Measurements from ENCODE around the gene FYN.

FYN gene

DNA sequence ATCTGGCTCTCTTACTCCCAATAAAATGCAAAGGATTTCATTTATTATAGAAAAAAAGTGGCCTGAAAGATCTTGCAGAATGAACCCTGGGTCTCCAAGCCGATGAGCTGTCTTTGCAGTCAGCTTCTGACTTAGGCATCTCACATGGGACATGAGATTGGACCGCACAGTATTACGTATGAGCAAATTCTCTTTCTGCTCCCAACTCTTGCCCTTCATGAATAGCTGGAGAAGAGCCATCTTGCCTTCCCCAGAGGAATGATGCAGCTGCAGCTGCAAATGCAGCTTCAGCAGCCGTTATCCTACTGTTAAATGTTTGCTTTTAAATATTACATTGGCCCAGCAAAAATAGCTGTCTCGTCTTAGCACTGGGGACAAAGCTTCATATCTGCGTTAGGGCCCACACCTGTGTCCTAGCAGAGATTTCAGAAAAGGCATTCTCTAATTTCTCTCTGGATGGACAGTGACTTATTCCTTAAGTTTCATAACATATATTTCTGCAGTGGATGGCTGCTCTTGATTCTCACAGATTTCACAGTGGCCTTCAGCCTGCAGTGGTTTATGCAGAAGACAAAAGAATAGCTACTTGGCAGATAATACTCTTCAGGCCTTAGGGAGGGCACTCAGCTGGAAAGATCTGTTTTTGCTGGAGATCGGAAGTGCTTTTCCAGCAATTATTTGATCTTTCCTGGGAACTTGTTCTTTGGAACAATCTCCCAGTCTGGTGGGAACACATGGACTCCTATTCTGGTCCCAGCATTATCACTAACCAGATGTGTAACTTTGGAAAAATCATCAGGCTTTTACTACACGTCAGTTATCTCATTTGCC is 129.2 kb downstream of the FYN start:
- peak; percentile 90 for DNase-seq

DNA sequence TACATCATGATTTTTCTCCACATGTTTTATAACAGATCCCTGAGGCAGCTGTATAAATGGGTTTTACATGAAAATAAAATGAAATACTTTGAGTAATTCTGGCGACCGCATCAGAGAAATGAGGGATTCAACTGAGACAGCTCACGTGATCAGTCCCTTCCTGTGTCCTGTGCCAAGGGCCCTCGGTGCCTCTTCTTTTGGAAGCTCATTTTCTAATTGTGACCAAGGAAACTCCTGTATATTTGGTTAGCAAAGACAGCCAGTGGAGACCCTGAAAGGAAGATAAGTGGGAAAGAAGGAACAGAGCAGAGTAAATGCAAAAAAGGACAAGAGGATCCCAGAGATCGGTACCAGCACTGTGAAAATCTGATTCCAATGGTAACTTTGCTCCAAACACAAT is 129.9 kb downstream of the FYN start:
- no peak for DNase-seq

DNA sequence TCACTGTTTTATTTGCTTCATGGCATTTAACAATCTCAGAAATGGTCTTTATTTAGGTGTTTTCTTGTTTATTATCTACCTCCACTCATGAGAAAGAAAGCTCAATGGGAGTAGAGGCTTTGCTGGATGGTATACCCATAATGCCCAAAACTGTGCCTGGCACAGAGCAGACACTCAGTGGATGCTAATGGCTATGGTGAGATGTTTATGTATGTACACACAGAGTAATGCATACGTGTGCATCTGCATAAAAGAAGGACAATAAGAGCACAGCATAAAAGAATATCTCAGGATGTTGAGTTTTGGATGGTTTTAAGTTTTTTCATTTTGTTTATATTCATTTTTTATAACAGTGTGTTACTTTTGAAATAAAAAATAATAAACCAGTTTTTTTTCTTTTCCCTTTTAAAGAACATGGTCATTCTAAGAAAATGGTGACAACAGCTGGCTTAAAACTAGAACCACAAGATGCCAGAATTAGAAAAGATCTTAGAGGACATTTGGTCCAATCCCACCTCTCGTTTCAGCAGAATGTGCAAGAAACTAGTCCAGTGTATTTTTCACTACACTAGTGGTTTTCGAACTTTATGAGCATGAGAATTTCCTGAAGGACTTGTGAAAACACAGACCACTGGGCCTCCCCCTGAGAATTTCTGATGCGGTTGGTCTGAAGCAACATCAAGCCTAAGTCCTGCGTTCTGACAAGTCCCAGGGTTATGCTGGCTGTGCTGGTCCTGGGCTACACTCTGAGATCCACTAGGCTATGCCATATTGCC is 131.9 kb downstream of the FYN start:
- no peak for DNase-seq

DNA sequence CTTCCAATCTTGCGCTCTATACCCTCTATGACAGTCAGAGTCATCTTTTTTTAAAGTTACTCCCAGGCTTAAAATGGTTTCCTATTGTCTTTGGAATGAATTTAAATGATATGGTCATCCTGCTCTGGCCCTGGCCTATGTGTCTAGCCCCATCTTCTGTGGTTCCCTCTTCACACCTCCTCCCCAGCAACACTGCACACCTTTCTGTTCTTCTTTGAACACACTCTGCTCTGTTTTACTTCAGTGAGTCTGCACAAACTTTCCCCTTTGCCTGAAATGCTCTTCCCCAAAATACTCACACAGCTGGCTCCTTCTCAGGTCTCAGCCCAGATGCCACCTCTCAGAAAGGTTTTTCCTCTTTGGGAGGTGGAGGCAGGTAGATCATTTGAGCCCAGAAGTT is 132.7 kb downstream of the FYN start:
- DNase-seq, result no peak

DNA sequence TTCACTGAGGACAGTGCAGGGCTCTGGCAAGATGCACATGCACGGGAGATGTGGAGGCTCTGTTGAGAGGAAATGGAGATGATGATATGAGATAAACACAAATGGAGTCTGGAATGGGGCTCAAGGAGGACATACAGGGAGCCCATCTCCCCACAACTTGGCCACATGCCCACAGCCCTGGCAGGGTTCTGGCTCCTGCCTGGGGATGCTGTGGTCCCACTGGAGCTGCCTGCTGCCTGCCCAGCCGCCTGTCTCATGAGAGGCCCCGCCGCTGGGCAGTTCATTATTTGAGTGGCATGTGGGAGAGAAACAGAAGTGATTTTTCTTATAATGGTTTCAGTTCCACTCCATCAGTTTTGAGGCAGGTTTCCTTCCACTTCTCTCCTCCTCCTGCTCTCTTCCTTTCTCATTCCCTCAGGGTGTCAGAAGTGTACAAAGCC is 134.0 kb downstream of the FYN start:
- no peak for DNase-seq

DNA sequence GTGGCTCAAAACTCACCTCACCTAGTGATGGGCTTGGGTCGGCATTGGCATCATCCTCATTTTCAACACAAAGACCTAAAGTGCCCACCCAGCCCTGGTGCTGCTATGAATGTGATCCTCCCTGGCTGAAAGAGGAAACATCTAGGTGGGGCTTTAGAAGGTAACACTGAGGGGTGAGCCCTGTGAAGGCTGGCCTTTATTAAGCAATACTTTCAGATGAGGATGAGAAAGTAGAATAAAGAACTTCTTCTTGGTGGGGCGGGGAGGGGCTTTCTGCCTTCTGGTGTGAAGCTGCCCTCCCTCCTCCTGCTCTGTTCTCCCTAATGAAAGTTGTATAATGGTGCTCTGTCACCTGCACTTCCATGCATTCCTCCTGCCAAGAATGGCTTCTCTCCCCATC is 134.6 kb downstream of the FYN start:
- DNase-seq, result no peak

DNA sequence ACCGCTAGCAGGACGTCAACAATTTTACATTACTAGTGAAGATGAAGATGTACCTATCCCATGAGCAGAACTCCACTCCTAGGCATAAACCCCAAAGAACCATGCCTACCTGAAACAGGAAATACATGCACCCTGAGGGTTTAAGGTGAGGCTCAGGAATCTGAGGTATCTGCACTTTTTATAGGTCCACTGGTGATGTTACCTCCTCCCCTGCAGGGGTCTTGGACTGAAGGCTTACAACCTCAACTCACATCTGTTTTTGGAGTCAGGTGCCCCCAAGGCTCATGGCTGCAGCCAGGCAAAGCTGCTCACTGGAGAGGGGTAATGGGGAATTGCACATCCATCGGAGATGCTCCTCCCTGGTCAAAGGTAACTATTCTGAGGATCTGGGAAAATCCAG is 135.1 kb downstream of the FYN start:
- DNase-seq, result no peak

DNA sequence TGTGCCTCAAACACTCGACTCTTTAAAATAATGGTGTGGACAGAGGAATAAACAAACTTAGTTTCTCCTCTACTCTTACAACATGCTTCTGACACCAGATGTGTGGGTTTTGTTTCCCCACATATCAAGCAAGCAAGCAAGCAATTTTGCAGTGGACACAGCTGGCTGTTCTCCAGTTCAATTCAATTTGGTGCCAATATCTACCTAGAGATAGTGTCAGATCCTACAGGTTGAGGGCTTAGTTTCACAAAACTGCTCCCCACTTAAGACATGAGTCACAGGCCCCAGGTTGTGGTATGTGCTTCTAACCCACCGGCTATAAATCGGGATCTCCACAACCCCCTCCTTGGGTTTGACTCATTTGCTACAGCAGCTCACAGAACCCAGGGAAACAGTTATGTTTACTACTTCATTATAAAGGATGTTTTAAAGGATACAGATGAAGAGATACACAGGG is 136.2 kb downstream of the FYN start:
- DNase-seq, result peak; percentile 63

DNA sequence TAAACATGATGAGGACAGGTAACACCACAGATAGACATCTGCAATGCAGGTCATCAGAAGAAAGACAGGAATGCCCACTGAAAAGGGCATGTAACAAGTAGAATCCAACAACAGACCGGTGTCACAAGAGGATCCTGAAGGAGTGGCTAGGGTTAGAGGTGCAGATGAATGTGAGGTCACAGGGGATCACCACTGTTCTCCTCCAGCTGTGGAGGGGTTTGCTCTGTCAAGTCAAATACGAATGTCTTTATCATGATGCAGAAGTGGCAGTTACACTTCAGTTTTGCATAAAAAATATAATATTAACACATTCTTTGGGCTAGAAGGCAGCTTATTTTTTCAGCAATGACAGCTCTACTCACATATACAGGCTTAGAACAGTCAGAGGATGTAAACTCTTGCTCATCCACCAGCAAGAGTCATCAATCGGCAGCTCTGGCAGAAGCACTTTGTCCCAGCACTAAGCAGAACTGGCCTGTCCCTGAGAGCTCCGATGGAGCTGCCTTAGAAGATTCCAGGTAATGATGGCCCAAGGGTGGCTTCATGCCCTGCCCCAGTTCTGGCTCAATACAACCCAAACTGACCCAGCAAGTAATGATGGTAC is 137.1 kb downstream of the FYN start:
- DNase-seq, result no peak

DNA sequence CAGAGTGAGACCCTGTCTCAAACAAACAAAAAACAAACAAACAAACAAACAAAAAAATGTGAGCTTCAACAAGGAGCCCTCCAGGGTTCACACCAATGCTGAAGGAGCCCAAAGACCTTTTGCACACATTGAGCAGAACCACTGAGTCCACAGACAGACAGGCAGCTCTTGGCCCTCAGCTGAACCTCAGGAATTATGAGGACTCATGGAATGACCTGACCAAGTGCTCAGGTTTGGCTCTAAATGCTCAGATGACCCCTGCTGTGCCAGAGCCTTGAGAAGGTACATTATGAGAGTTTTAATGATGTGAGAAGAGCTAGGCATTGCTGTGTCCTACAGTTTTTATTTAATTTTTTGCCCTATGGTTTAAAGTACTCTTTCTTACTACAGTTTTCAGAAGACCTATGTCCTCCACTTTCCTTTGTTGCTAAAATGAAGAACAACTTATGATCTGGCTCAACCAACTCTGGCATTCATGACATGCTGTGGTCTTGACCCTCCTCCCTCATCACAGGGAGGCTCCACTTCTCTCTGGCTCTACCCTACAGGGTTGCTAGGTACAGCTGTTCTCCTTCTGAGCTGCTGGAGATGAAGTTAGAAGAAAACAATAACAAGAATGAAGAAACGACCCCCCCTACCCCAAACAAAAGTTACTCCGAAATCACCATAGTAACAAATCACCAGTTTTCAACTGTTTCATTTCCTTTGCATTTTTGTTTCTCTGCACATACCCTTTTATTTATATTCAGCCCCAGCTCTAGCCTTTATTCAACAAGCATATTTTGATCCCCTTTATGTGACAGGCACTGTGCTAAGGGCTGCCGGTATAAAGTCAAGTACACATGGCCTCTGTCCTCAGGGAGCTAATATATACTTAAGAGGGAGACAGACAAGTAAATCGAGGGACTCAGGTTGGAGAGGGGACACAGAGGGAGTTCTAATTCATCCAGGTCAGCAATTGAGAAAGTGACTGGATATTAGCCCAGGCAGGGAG is 138.9 kb downstream of the FYN start:
- DNase-seq, result no peak

DNA sequence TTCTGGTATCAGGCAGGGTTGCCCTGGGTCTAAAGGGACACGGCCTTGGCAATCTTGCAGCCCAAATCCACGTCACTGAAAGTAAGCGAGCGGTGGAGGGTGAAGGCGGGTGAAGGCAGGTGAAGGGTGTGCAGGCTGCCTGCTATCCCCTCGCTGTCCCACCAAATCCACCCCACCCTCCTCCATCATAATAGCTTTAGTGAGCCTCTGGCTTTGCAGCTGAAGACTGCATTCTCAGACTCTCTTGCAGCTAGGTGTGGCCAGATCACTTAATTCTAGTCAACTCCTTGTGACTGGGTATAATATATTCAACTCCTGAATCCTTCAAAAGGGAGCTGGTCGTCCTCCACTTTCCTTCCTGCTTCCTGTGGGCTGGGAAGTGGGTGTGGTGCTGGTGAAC is 140.9 kb downstream of the FYN start:
- DNase-seq, result no peak

DNA sequence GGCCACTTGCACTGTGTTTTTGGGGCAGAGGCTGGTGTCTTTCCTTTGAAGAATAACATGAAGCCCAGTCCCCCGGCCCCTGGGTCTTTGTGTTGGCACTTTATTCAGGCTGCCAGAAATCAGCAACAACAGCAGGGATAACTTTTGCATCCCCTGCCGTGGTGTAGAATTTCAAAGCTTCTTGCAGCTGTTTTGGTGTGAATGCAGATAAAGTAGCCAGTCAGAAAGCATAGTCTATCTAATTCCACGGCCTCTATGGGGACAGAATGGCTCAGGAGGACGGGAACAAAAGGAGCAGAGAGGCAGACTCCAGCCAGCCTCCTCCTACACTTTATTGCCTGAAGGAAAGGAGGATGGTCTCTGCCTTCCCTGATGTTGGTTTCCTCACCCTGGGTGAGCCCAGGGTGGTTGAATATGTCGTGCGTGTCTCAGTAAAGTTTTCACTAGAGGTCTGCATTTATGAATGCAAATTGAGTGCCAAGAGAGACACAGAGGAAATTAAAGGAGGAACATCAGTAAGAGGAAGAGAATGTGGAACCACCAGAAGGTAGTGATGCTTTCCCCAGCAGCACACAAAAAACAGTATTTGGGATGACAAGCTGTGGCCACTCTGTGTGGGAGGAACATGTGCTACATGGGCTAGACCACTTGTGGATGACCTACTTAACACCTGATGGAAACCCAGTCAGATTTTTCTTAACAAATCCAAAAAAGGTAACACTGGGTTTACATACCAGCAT is 141.6 kb downstream of the FYN start:
- no peak for DNase-seq

DNA sequence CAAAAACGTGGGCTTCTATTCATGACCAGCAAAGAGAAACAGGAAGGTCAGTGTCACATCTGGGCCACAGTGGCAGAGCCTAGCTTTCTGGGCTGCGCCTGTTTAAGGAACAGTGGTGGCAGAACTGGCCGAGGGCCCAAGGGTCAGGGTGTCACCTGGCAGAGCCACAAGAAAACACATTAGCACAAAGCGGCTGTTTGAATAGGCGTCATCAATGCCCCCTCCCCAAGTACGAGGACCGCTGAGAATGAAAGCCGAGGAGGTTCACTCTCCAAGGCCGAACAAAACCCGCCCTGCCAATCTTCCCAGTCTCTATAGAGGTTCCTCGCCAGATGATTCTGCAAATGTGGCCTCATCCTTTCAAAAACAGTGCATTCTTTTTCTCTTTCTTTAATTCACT is 142.4 kb downstream of the FYN start:
- DNase-seq, result no peak

DNA sequence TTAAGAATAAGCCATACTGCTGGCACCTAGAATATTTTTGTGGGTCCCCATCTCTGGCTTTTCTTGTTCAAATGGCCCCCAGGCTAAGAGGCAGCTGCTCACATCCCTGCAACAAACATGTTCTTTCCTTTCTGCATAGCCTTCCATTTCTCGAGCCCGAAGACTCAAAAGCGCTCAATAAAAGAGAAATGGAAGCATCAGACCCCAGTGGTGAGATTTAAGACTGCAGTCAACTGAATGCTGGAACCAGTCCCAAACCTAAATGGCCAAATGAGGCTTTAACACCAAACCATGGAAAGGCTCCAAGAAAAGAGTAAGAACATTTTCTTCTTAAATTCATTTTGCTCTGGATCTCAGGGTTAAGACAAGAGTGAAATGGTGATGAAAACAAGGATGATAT is 145.4 kb downstream of the FYN start:
- DNase-seq, result peak; percentile 32

DNA sequence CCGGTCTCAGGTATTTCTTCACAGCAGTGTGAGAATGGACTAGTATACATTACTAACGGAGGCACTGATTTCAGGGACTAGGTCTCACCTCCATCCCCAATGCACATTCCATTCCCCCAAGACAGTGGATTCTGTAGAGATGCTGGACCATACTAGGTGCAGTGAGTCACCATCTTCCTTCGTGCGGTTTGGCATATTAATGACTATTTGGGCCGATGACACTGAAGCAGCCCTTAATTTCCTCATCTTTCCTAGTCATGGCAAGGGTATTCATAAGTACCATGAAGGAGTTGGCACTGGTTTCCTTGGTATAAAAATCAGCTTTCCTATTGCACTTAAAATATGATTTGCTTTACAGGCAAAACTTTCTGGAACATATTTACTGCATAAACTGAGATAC is 146.2 kb downstream of the FYN start:
- DNase-seq, result peak; percentile 59

DNA sequence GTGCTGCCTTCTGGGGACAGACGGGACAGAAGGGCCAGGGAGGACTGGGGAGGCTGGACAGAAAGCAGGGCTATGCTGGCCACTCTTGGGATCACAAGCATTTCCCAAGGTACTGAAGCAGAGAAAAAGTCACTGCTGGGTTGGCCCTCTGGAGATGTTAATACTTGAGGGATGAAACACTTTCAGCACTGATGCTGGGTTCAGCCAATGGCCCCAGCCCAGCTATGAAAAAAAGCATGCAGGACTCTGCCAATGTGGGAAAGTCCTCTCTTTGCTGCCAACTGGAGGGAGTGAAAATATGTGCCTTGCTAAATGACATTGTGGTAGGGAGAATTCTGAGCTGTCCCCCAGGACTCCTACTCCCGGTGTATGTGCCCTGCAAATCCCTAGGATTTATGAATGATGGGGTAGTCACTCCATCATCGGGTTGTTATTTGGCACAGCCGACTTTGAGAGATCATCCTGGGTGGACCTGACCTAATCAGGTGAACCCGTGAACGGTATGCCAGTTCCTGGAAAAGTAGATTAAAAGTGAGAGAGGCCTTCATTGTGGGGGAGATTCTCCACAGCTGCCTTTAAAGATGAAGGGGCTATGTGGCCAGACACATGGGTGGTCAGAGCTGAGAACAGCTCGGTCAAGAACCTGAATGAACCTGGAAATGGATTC is 147.7 kb downstream of the FYN start:
- peak; percentile 37 for DNase-seq

DNA sequence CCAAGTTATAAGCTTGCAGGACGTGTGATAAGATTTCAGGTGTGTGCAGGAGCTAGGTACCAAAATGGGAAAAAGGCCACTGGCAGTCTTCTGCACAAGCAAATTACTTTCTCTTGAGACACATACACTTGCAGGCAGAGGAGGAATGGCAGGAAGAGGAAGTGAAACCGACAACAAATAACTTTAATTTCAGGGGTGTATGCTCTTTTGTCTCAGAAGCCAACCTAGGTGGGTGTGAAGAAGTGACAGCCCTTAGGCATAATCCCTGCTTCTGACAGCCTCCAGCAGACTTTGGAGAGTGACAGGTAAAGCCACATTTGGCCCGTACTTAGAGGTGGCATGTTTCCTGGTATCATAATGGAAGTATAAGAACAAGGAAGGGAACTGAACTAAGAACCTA is 148.7 kb downstream of the FYN start:
- DNase-seq, result no peak

DNA sequence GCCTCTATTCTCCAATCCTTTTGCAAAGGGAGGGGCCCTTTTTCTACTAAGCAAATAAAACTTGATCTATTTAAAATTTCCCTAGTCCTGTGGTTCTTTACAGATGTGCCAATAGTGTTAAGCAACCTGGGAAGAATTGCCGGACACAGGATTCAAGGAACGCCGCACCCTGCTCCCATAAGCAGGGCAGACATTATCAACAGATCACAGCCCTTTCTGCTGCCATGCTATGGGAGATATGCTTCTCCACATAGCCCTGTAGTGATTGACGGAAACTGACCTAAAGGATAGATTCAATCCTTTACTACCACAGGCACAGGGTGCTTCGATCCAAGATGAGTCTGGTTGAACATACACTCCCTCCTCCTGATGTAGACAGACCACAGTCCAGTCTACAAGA is 149.2 kb downstream of the FYN start:
- DNase-seq, result no peak

DNA sequence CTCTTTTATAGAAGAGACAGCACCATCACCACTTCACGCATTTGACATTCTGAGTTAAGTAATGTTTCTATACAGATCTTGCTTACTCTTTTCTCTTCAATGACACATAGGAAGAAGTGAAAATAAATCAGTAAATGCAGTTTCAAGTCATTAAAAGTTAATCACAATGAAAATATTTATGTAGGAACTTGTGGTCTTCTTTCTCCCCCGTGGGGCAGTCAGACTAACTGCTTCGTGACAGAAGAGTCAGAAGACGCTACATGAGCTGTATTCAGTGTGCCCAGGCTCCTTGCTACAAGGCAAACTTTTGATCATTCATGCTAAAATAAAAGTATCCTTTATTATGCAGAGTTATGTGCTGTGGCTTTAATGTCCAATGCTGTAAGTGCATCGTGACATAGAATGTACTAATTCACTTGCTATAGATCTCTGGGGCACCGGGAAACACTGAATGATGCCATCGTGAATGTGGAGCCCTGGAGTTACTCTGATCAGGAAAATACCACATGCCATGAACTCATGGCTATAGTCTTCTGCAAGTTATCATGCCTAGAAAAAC is 149.8 kb downstream of the FYN start:
- DNase-seq, result no peak

DNA sequence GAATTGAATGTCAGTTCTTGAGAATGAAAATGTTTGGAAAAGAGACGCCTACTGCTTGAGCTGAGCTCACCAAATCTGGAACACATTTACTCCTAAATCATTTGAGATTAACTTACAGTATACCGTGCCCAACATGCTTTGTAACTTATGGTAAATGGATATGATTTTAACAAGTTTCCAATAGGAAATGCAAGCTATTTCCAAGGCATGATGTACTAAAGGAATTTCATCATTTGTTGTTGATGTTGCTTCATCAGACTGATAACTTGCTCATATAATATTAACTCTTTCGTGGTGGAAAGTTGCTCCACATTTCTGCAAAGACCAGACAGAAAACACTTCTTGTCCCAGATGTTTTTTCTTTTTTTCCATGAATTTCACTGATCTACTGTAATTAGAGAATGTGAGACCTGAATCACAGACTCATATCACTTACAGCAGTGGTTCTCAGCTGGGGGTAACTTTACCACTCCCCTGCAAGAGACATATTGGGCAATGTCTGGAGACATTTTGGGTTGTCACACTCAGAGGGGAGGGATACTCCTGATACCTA is 151.0 kb downstream of the FYN start:
- peak; percentile 85 for DNase-seq

DNA sequence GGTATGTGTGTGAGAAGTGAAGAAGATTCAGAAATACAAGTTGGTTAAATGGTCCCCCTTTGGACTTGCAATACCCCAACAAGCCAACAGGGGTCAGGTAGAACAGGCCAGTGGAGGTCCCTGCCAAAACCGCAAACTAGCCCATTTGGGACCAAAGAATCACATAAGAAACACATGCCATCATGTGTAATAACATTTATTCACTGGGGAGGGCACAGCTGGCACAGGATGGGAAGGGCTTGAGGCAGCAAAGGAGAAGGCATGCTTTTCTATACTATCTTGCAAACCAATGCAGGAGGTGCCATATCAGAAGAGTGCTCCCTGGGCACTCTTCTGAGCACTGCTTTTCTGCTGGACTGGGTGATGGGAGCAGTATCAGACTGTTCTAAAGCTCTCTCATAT is 151.5 kb downstream of the FYN start:
- peak; percentile 46 for DNase-seq

All from fibroblast of upper back skin (primary cell).